H9 (cell line): ENCODE measurements around the gene PFKL. TPM values are rescaled to one million over a fixed set of nuclear protein-coding genes. Genes with fewer than 3 reads are reported as not detected.

ENCODE experiments used
- DNase-seq: peaks from one replicate; pipeline ENCODE4 v3.0.0-alpha.2; 2017
- H2AFZ ChIP-seq: one replicate; pipeline ENCODE4 v1.6.1; 2013; ENCODE audit warnings: mild to moderate bottlenecking, low read length, control low read depth, moderate library complexity
- H2AK5ac ChIP-seq: 2 replicates; pipeline ENCODE4 v1.6.1; 2013; ENCODE audit warnings: low read length, control low read depth, mixed read lengths; ENCODE audit not compliant: insufficient read length
- H2BK120ac ChIP-seq: one replicate; pipeline ENCODE4 v1.6.1; 2013; ENCODE audit warnings: low read depth, mild to moderate bottlenecking, low read length, control low read depth, inconsistent platforms; ENCODE audit not compliant: poor library complexity, severe bottlenecking
- H2BK12ac ChIP-seq: 2 replicates; pipeline ENCODE4 v1.6.1; 2013; ENCODE audit warnings: low read length, control low read depth, mixed read lengths, low read depth; ENCODE audit not compliant: insufficient read length
- H2BK15ac ChIP-seq: 2 replicates; pipeline ENCODE4 v1.6.1; 2013; ENCODE audit warnings: low read depth, low read length, control low read depth
- H2BK20ac ChIP-seq: one replicate; pipeline ENCODE4 v1.6.1; 2013; ENCODE audit warnings: low read depth, mild to moderate bottlenecking, low read length, control low read depth, inconsistent platforms; ENCODE audit not compliant: poor library complexity, severe bottlenecking
- H2BK5ac ChIP-seq: 2 replicates; pipeline ENCODE4 v1.6.1; 2013; ENCODE audit warnings: low read length, control low read depth, mixed read lengths; ENCODE audit not compliant: insufficient read length
- H3K14ac ChIP-seq: 2 replicates; pipeline ENCODE4 v1.6.1; 2013; ENCODE audit warnings: low read length, control low read depth; ENCODE audit not compliant: insufficient read depth
- H3K18ac ChIP-seq: 2 replicates; pipeline ENCODE4 v1.6.1; 2013; ENCODE audit warnings: low read depth, mild to moderate bottlenecking, mixed read lengths, low read length, control low read depth; ENCODE audit not compliant: insufficient read length
- H3K23ac ChIP-seq: 2 replicates; pipeline ENCODE4 v1.6.1; 2013; ENCODE audit warnings: low read length, control low read depth, mixed read lengths, low read depth; ENCODE audit not compliant: insufficient read length
- H3K23me2 ChIP-seq: 2 replicates; pipeline ENCODE4 v1.6.1; 2013; ENCODE audit warnings: low read depth, mild to moderate bottlenecking, mixed read lengths, low read length, control low read depth; ENCODE audit not compliant: insufficient read length, poor library complexity, severe bottlenecking
- H3K27ac ChIP-seq: 2 replicates; pipeline ENCODE4 v1.5.1; 2013; ENCODE audit warnings: low read length, control low read depth, mixed read lengths, low read depth; ENCODE audit not compliant: insufficient read length
- H3K27me3 ChIP-seq: 2 replicates; pipeline ENCODE4 v1.6.1; 2013; ENCODE audit warnings: low read length, control low read depth, inconsistent platforms; ENCODE audit not compliant: insufficient read depth
- H3K4ac ChIP-seq: 2 replicates; pipeline ENCODE4 v1.6.1; 2013; ENCODE audit warnings: low read depth, mild to moderate bottlenecking, control low read depth, inconsistent platforms, low read length, moderate library complexity
- H3K4me1 ChIP-seq: 2 replicates; pipeline ENCODE4 v1.6.1; 2013; ENCODE audit warnings: low read length, control low read depth, inconsistent platforms; ENCODE audit not compliant: insufficient read depth
- H3K4me2 ChIP-seq: 2 replicates; pipeline ENCODE4 v1.6.1; 2013; ENCODE audit warnings: low read length, control low read depth, mixed read lengths; ENCODE audit not compliant: insufficient read length, insufficient read depth
- H3K56ac ChIP-seq: 2 replicates; pipeline ENCODE4 v1.6.1; 2013; ENCODE audit warnings: low read depth, mild to moderate bottlenecking, mixed read lengths, low read length, control low read depth; ENCODE audit not compliant: insufficient read length
- H3K79me1 ChIP-seq: 2 replicates; pipeline ENCODE4 v1.6.1; 2013; ENCODE audit warnings: low read depth, mild to moderate bottlenecking, moderate library complexity, low read length, control low read depth, inconsistent platforms; ENCODE audit not compliant: insufficient read depth, poor library complexity, severe bottlenecking
- H3K79me2 ChIP-seq: 2 replicates; pipeline ENCODE4 v1.6.1; 2013; ENCODE audit warnings: low read length, control low read depth, inconsistent platforms; ENCODE audit not compliant: insufficient read depth
- H3K9ac ChIP-seq: 2 replicates; pipeline ENCODE4 v1.6.1; 2013; ENCODE audit warnings: low read length, control low read depth, mixed read lengths; ENCODE audit not compliant: insufficient read length; ENCODE audit errors: extremely low read depth
- H3K9me3 ChIP-seq: one replicate; pipeline ENCODE4 v1.6.1; 2013; ENCODE audit warnings: low read depth, low read length, inconsistent platforms; ENCODE audit not compliant: control insufficient read depth
- H3T11ph ChIP-seq: one replicate; pipeline ENCODE4 v1.6.1; 2013; ENCODE audit warnings: mild to moderate bottlenecking, low read length, control low read depth, inconsistent platforms
- H4K20me1 ChIP-seq: one replicate; pipeline ENCODE4 v1.6.1; 2013; ENCODE audit not compliant: control insufficient read depth, insufficient read length, insufficient read depth
- H4K5ac ChIP-seq: 2 replicates; pipeline ENCODE4 v1.6.1; 2013; ENCODE audit warnings: low read depth, mild to moderate bottlenecking, mixed read lengths, low read length, control low read depth; ENCODE audit not compliant: insufficient read length
- H4K8ac ChIP-seq: replicated peaks from 2 replicates; pipeline ENCODE4 v1.6.1; 2013; ENCODE audit warnings: low read length, control low read depth, mixed read lengths, low read depth; ENCODE audit not compliant: insufficient read length
- H4K91ac ChIP-seq: 2 replicates; pipeline ENCODE4 v1.6.1; 2013; ENCODE audit warnings: low read depth, mild to moderate bottlenecking, moderate library complexity, mixed read lengths, low read length, control low read depth; ENCODE audit not compliant: insufficient read length
- H3K27ac Mint-ChIP-seq, 3 experiments: 2 replicates in 2 of 3; 3 replicates in 1 of 3; pipeline ENCODE4 v1.8.0; 2020 to 2021; ENCODE audit warnings: mixed read lengths in 3 of 3, mild to moderate bottlenecking in 1 of 3, moderate library complexity in 1 of 3
- H3K27me3 Mint-ChIP-seq: 2 replicates; pipeline ENCODE4 v1.8.0; 2021; ENCODE audit warnings: low read depth, mild to moderate bottlenecking, moderate library complexity, mixed read lengths
- H3K36me3 Mint-ChIP-seq, 3 experiments: 2 replicates in 2 of 3; 3 replicates in 1 of 3; pipeline ENCODE4 v1.8.0; 2020 to 2021; ENCODE audit warnings: low read depth in 3 of 3, mixed read lengths in 3 of 3; ENCODE audit not compliant: insufficient read depth in 1 of 3
- H3K4me1 Mint-ChIP-seq, 2 experiments: 2 replicates each; pipeline ENCODE4 v1.8.0; 2020; ENCODE audit warnings: mixed read lengths in 2 of 2
- H3K4me3 Mint-ChIP-seq, 2 experiments: 2 replicates in 1 of 2; 3 replicates in 1 of 2; pipeline ENCODE4 v1.8.0; 2020 to 2021; ENCODE audit warnings: mild to moderate bottlenecking in 2 of 2, mixed read lengths in 2 of 2, moderate library complexity in 1 of 2
- H3K9me3 Mint-ChIP-seq, 2 experiments: 2 replicates in 1 of 2; 3 replicates in 1 of 2; pipeline ENCODE4 v1.8.0; 2020; ENCODE audit warnings: mild to moderate bottlenecking in 2 of 2, mixed read lengths in 2 of 2, moderate library complexity in 1 of 2
- CTCF ChIP-seq: fragments of 200-600 bp; sonication (generic); conservative IDR thresholded peaks from 3 replicates; pipeline ENCODE4 v1.8.0; 2021; ENCODE audit warnings: antibody characterized with exemption, mild to moderate bottlenecking
- WGBS: extraction: QIAGEN DNeasy Blood & Tissue Kit; methylation state at CpG from one replicate; pipeline ENCODE4 v1.1.7; 2013; ENCODE audit warnings: missing lambda C conversion rate, low lambda C conversion rate, mixed read lengths; ENCODE audit not compliant: insufficient read length; ENCODE audit errors: extremely low coverage; 5-methylcytosine and 5-hydroxymethylcytosine counted together
- total RNA-seq: library from RNA; stranded (reverse); gene quantifications from 2 replicates; pipeline ENCODE4 v1.2.1, GENCODE V29; 2021

PFKL gene
- total RNA-seq, 1 experiment from 2014 or later = 107 TPM

- DNase-seq = no peak
- no peak overlapping the region for H2BK20ac ChIP-seq
- no peak overlapping the region for H4K91ac ChIP-seq
- no peaks in the 10 kb centered on the region for H3K36me3 Mint-ChIP-seq
- no peak overlapping the region for H3K9ac ChIP-seq
- no peaks in the 10 kb centered on the region; the same call in 1 of the 2 replicates for H3K4me1 ChIP-seq
- no peak overlapping the region for H3K4me2 ChIP-seq
- H3K14ac ChIP-seq = no peak overlapping the region
- H3K23ac ChIP-seq = no peak overlapping the region
- no CpG with 5 or more reads among the region's 10 CpGs for WGBS
- no peak overlapping the region for H3K27ac Mint-ChIP-seq
- H3K27ac ChIP-seq = no peak overlapping the region
- no peak overlapping the region for H4K8ac ChIP-seq
- H4K20me1 ChIP-seq = no peaks in the 10 kb centered on the region
- no peak overlapping the region for H2AK5ac ChIP-seq
- no peaks in the 10 kb centered on the region for H3K27me3 ChIP-seq
- peaks cover 4 to 10% of the 10 kb centered on the region in 2 experiments for H3K4me1 Mint-ChIP-seq
- no peaks in the 10 kb centered on the region for H3K9me3 ChIP-seq
- no peaks in the 10 kb centered on the region for H3K9me3 Mint-ChIP-seq
- peaks cover 2% of the 10 kb centered on the region for H3K23me2 ChIP-seq
- H3K56ac ChIP-seq = no peak overlapping the region
- H2BK5ac ChIP-seq = no peak overlapping the region
- H2BK15ac ChIP-seq = no peak overlapping the region
- TF ChIP-seq CTCF = no peak
- no peak overlapping the region for H2AFZ ChIP-seq
- no peak overlapping the region for H3K4me3 Mint-ChIP-seq
- no peak overlapping the region for H4K5ac ChIP-seq
- no peak overlapping the region for H2BK12ac ChIP-seq
- H3K4ac ChIP-seq = no peak overlapping the region
- no peaks in the 10 kb centered on the region for H3K79me1 ChIP-seq
- peaks cover 11% of the 10 kb centered on the region for H3K27me3 Mint-ChIP-seq
- no peak overlapping the region for H3K18ac ChIP-seq
- H2BK120ac ChIP-seq = no peak overlapping the region
- no peak overlapping the region for H3T11ph ChIP-seq
- H3K79me2 ChIP-seq = no peaks in the 10 kb centered on the region
Measured at GRCh38 chr21:44295646-44296045, 4.2 kb upstream of the PFKL start.
